ENCODE measurements around the gene PACSIN1.
A peak's percentile ranks its signal among the peaks of the same experiment; 100 is the strongest.

The PACSIN1 gene

DNA sequence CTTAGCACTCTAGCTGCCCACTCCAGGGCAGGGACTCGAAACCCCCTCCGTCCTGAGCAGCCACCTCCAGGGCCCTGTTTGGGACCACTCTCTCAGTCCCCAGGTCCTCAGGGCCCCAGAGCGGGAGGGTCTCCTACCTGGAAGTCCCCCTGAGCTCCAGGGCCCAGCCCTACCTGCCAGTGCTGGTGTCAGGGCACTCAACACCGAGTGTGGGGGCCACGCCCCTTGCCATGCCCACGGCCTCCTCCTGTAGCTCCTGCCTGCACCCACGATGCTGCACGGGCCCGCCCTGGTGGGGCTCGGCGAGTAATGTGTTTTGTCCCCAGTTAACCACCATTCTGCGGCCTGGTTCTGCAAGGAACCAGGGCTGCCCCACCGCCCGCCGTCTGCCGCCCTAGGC is 68.8 kb downstream of the PACSIN1 start:
- DNase-seq (no peak), ATAC-seq (no peak)
- no peaks in the 10 kb centered on the region for H3K27me3 Mint-ChIP-seq
- H3K9me3 Mint-ChIP-seq = no peaks in the 10 kb centered on the region
- no peaks in the 10 kb centered on the region for H3K4me1 Mint-ChIP-seq
- H3K27ac Mint-ChIP-seq = no peak overlapping the region
- H3K4me3 Mint-ChIP-seq = no peak overlapping the region

GRCh38 chr6:34535199-34535598 is 69.3 kb downstream of the PACSIN1 start:
- no peaks in the 10 kb centered on the region for H3K9me3 Mint-ChIP-seq
- H3K4me3 Mint-ChIP-seq = no peak overlapping the region
- no peak overlapping the region for H3K27ac Mint-ChIP-seq
- no peaks in the 10 kb centered on the region for H3K4me1 Mint-ChIP-seq
- H3K27me3 Mint-ChIP-seq = no peaks in the 10 kb centered on the region
- no peak for DNase-seq
- ATAC-seq = no peak

DNA sequence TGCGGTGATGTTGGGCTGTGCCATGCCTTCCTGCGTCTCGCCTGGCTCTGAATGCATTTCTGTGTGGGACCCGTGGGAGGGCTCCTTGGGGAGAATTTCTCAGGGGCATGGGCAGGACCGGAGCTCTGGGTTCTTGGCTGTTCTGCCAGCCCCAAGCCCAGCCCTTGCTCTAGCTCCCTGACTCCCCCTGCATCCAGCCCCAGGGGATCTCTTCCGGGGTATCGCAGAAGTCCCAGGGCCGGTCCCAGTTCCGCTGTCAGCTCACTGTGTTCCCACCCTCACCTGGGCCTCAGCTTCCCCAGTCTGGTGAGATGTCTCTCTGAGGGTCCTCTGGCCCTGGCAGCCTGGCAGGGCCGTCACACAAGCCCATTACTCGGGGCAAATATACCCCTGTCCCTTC is 69.8 kb downstream of the PACSIN1 start:
- Mint-ChIP-seq H3K9me3 (no peaks in the 10 kb centered on the region), H3K27me3 (no peaks in the 10 kb centered on the region), H3K4me3 (no peak overlapping the region), H3K27ac (peak overlapping the region in 1 of 2 donors; percentile 48), H3K4me1 (no peaks in the 10 kb centered on the region)
- DNase-seq (no peak), ATAC-seq (no peak)

DNA sequence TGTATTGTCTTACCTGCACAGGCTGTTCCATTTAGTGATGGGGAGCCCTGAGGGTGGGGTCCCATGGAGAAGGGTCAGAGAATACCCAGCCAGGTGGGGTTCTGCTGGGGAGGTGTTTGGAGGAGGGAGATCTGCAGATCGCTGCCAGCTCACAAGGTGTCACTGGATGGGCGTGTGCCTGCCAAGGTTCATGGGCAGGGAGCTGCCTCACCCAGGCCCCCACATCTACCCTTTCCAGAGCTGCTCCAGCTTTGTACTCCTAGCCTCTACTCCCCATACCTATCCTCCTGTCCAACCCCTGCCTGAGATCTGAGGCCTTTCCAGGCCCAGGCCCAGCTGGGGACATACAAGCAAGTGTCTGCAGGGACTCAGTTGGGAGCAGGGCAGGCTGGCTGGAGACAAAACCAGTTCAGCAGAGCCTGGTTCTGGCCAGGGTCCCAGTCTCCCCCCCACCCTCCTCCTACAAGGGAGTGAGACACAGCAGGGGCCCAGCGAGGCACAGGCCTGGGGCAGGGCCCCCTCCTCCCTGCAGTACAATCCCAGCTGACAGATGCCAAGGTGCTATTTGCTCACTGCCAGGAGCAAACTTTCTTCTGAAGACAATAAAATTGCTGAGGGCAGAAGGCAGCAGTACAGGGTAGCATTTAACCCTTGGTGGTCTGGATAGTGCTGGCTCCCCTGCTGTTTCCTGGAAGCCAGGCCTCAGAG is 70.5 kb downstream of the PACSIN1 start:
- Mint-ChIP-seq H3K4me1 (no peaks in the 10 kb centered on the region), H3K27ac (no peak overlapping the region)

GRCh38 chr6:34536959-34537848 is 71.3 kb downstream of the PACSIN1 start:
- no peak for ATAC-seq
- no peak for DNase-seq
- no peak overlapping the region for H3K27ac Mint-ChIP-seq
- H3K4me1 Mint-ChIP-seq = no peaks in the 10 kb centered on the region
- H3K27me3 Mint-ChIP-seq = no peaks in the 10 kb centered on the region
- H3K9me3 Mint-ChIP-seq = no peaks in the 10 kb centered on the region
- no peak overlapping the region for H3K4me3 Mint-ChIP-seq

More for the DNA sequence above, 70.5 kb downstream of the PACSIN1 start:
- H3K4me3 Mint-ChIP-seq = no peak overlapping the region
- no peaks in the 10 kb centered on the region for H3K9me3 Mint-ChIP-seq
- no peaks in the 10 kb centered on the region for H3K27me3 Mint-ChIP-seq
- ATAC-seq (no peak), DNase-seq (no peak)

DNA sequence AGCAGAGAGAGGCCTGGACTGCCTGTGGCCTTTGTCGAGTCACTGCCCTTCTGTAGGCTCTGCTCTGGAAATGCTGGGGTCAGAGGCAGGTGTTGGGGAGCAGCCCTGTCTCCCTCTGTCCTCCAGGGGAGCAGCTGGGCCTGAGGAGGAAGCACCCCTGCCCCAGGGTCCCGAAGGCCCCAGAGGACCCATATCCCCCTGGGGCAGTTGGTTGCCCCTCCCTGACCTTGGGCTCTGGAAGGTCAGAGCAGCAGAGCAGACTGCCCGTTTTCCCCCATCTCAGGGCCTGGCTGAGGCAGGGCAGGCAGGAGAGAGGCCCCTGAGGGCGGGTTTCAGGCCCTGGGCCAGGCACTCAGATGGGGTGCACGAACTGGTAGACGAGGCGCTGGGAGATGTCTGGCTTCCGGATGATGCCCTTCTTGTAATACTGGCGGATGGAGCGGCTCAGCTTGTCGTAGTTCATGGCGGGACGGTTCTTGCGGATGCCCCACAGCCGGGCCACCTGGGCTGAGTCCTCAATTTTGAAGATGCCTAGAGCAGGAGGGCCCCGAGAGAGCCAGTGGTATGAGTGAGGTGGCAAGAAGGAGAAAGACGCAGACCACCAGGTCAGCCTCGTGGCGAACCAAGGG is 72.2 kb downstream of the PACSIN1 start:
- Mint-ChIP-seq H3K27me3 (no peaks in the 10 kb centered on the region), H3K9me3 (no peaks in the 10 kb centered on the region), H3K27ac (no peak overlapping the region), H3K4me3 (no peak overlapping the region), H3K4me1 (no peaks in the 10 kb centered on the region)
- ATAC-seq (no peak), DNase-seq (no peak)

DNA sequence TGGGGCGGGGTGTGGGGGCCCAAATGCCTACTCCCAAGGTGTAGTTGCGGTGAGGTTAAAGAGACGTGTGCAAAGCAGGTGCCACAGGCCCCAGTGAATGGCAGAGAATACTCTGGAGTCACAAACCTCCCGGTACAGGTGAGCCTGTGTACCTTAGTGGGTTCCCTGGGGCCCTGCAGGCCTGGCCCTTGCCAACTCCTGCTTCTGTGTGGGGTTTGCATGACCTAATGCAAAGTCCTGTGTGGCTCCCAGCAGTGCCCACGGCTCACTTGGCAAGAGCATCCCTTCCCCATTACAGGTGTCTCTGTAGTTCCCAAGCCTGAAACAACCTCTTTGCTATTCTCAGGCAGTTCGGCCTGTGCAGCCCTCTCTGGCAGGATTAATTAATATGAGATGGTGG is 72.7 kb downstream of the PACSIN1 start:
- no peaks in the 10 kb centered on the region for H3K9me3 Mint-ChIP-seq
- H3K27me3 Mint-ChIP-seq = no peaks in the 10 kb centered on the region
- DNase-seq = no peak
- H3K4me1 Mint-ChIP-seq = no peaks in the 10 kb centered on the region
- H3K27ac Mint-ChIP-seq = no peak overlapping the region
- no peak overlapping the region for H3K4me3 Mint-ChIP-seq
- no peak for ATAC-seq

DNA sequence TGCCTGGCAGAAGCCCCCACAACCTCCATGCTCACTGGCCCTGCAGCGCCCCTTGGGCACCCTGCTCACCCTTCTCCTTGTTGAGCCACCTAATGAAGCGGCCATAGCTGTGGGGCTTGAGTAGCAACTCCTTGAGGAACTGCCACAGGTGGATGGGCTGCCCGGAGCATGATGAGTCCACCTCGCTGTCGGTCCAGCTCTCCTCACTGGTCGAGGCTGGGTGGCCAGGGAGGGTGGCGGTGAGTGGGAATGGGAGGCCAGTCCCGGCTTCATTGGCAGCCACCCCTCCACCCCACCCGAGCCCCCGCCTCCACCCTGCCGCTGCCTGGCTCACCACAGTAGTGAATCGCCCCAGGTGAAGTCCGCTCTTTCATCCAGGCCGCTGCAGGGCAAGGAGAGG is 73.3 kb downstream of the PACSIN1 start:
- H3K27ac Mint-ChIP-seq = no peak overlapping the region
- no peaks in the 10 kb centered on the region for H3K27me3 Mint-ChIP-seq
- H3K4me3 Mint-ChIP-seq = no peak overlapping the region
- no peaks in the 10 kb centered on the region for H3K4me1 Mint-ChIP-seq
- DNase-seq (no peak), ATAC-seq (no peak)
- no peaks in the 10 kb centered on the region for H3K9me3 Mint-ChIP-seq

- Mint-ChIP-seq H3K27ac (peak overlapping the region in 1 of 2 donors; percentile 80), H3K9me3 (no peaks in the 10 kb centered on the region), H3K4me1 (no peaks in the 10 kb centered on the region), H3K27me3 (no peaks in the 10 kb centered on the region), H3K4me3 (no peak overlapping the region)
- no peak for ATAC-seq
- no peak for DNase-seq
These were observed 74.3 kb downstream of the PACSIN1 start for GRCh38 chr6:34540222-34540621.

- Mint-ChIP-seq H3K4me1 (no peaks in the 10 kb centered on the region), H3K27ac (no peak overlapping the region), H3K9me3 (no peaks in the 10 kb centered on the region), H3K4me3 (no peak overlapping the region), H3K27me3 (no peaks in the 10 kb centered on the region)
- no peak for ATAC-seq
- DNase-seq = no peak
These were observed 75.0 kb downstream of the PACSIN1 start for GRCh38 chr6:34540841-34541240.

DNA sequence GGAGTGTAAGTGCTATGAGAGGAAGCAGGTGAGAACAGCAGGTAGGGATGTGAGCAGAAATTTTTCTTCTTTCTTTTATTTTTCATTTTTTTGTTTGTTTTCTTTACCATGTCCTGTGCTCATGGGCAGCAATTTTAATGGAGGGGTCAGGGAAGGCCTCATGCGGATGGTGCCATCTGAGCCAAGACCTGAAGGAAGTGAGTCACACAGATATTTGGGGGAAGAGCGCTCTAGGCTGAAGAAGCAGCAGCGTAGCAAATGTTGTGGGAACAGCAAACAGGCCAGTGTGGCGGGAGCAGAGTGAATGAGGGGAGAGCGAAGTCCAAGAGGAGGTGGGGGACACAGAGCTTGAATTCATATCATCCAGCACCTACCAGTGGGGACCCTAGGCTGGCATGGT is 77.5 kb downstream of the PACSIN1 start:
- no peak for ATAC-seq
- H3K4me3 Mint-ChIP-seq = no peak overlapping the region
- H3K27me3 Mint-ChIP-seq = no peaks in the 10 kb centered on the region
- no peaks in the 10 kb centered on the region for H3K4me1 Mint-ChIP-seq
- DNase-seq = no peak
- H3K9me3 Mint-ChIP-seq = no peaks in the 10 kb centered on the region
- peak overlapping the region in 1 of 2 donors; percentile 37 for H3K27ac Mint-ChIP-seq

GRCh38 chr6:34544052-34544604 is 78.3 kb downstream of the PACSIN1 start:
- Mint-ChIP-seq H3K27ac (no peak overlapping the region), H3K4me1 (no peaks in the 10 kb centered on the region), H3K27me3 (peaks cover 5% of the 10 kb centered on the region), H3K9me3 (no peaks in the 10 kb centered on the region), H3K4me3 (no peak overlapping the region)
- ATAC-seq (no peak), DNase-seq (no peak)

DNA sequence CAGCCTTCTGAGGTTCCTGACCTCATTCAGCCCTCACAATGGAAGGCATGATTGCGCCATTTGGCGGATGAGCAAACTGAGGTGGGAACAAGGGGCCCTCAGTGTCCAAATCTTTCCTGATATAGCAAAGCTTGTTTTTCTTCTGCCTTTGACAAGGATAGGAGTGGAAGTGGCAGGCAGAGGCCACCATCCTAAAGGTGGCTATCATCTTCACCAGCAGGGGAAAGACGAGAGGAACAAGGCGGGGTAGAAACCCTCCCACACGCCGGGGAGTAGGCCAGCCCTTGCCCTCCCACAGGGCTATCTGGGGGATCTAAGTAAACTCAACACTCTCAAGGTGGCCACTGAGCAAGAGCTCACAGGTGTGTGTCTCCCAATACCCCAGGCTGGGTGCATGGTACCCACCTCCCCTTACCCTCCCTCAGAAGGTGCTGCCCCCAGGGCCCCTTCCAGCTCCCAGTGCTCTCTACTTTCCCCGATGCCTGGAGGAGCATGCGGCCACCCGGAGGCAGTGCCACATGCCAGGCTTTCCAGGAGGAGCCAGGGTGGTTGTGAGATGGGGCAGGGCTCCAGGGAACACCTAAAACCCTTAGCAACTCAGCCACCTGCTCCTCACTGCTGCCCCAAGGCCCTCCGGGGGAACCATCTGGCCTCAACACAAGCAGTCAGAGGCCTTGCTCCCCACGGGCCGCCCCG is 79.0 kb downstream of the PACSIN1 start:
- Mint-ChIP-seq H3K27ac (no peak overlapping the region), H3K9me3 (no peaks in the 10 kb centered on the region), H3K4me1 (no peaks in the 10 kb centered on the region), H3K4me3 (no peak overlapping the region), H3K27me3 (peaks cover 5% of the 10 kb centered on the region)
- ATAC-seq (peak; percentile 13), DNase-seq (no peak)

- ATAC-seq = peak; percentile 34
- no peak overlapping the region for H3K4me3 Mint-ChIP-seq
- no peaks in the 10 kb centered on the region for H3K9me3 Mint-ChIP-seq
- H3K27me3 Mint-ChIP-seq = peaks cover 5% of the 10 kb centered on the region
- H3K4me1 Mint-ChIP-seq = peaks cover 5% of the 10 kb centered on the region
- no peak for DNase-seq
- H3K27ac Mint-ChIP-seq = no peak overlapping the region
These were observed 80.9 kb downstream of the PACSIN1 start for GRCh38 chr6:34546551-34547321.
